Keratinocyte (primary cell): ENCODE results near the gene SLC5A1. TPM values are rescaled to one million over a fixed set of nuclear protein-coding genes. Genes with fewer than 3 reads are reported as not detected.

ENCODE experiments used
- DNase-seq: peaks from one replicate; pipeline ENCODE4 v3.0.0-alpha.2; 2011; ENCODE audit warnings: low read depth, missing footprints, low spot score
- FAIRE-seq: peaks from 2 replicates; lab custom pipeline; 2011; peaks lifted over from hg19 to GRCh38; lab: Jason Lieb, UNC
- H2AFZ ChIP-seq: 2 replicates; pipeline ENCODE4 v1.6.0; 2012; ENCODE audit warnings: low read length, control low read depth, inconsistent platforms; ENCODE audit not compliant: control insufficient read depth
- H3K27ac ChIP-seq: 2 replicates; pipeline ENCODE4 v1.5.1; 2011; ENCODE audit warnings: low read length; ENCODE audit not compliant: control insufficient read depth, insufficient read depth
- H3K27me3 ChIP-seq: 3 replicates; pipeline ENCODE4 v1.6.0; 2011; ENCODE audit warnings: low read length; ENCODE audit not compliant: control insufficient read depth, insufficient read depth; ENCODE audit errors: extremely low read depth
- H3K36me3 ChIP-seq, 2 experiments: 2 replicates in 1 of 2; 3 replicates in 1 of 2; pipeline ENCODE4 v1.5.1; 2011; ENCODE audit warnings: low read length in 2 of 2, mild to moderate bottlenecking in 1 of 2; ENCODE audit not compliant: control insufficient read depth in 2 of 2, insufficient read depth in 2 of 2; ENCODE audit errors: extremely low read depth in 1 of 2
- H3K4me1 ChIP-seq: 3 replicates; pipeline ENCODE4 v1.5.1; 2011; ENCODE audit warnings: low read length; ENCODE audit not compliant: control insufficient read depth, insufficient read depth; ENCODE audit errors: extremely low read depth
- H3K4me2 ChIP-seq: 3 replicates; pipeline ENCODE4 v1.6.0; 2011; ENCODE audit warnings: low read depth, low read length; ENCODE audit not compliant: control insufficient read depth, insufficient read depth; ENCODE audit errors: extremely low read depth
- H3K4me3 ChIP-seq, 3 experiments: fragments of 200-600 bp in 1 of 3; sonication (generic) in 1 of 3; 2 replicates in 2 of 3; 3 replicates in 1 of 3; pipeline ENCODE4 v1.5.1; 2011 to 2016; ENCODE audit warnings: low read length in 3 of 3, mild to moderate bottlenecking in 3 of 3, control low read depth in 2 of 3, inconsistent platforms in 1 of 3, low read depth in 1 of 3, mixed read lengths in 1 of 3, mixed run types in 1 of 3, moderate library complexity in 1 of 3; ENCODE audit not compliant: control insufficient read depth in 2 of 3, insufficient read depth in 2 of 3; ENCODE audit errors: extremely low read depth in 1 of 3
- H3K79me2 ChIP-seq: 2 replicates; pipeline ENCODE4 v1.6.0; 2012; ENCODE audit warnings: low read length; ENCODE audit not compliant: control insufficient read depth, insufficient read depth
- H3K9ac ChIP-seq: 3 replicates; pipeline ENCODE4 v1.6.0; 2011; ENCODE audit warnings: low read length; ENCODE audit not compliant: control insufficient read depth, insufficient read depth; ENCODE audit errors: extremely low read depth
- H3K9me1 ChIP-seq: 3 replicates; pipeline ENCODE4 v1.6.0; 2011; ENCODE audit warnings: low read length; ENCODE audit not compliant: control insufficient read depth, insufficient read depth; ENCODE audit errors: extremely low read depth
- H3K9me3 ChIP-seq: 2 replicates; pipeline ENCODE4 v1.5.1; 2012; ENCODE audit warnings: low read depth, low read length; ENCODE audit not compliant: control insufficient read depth
- H4K20me1 ChIP-seq: 3 replicates; pipeline ENCODE4 v1.6.0; 2011; ENCODE audit warnings: low read length; ENCODE audit not compliant: control insufficient read depth, insufficient read depth; ENCODE audit errors: extremely low read depth
- EZH2 ChIP-seq: IDR thresholded peaks from one replicate; pipeline ENCODE4 v1.6.1; 2012; ENCODE audit warnings: inconsistent platforms, mild to moderate bottlenecking, low read length, moderate library complexity
- dilution Hi-C: fragments of 300-500 bp; cut with MboI; formaldehyde crosslinking; loops from one replicate; pipeline ENCODE4 v1.7.0; 2020; ENCODE audit warnings: low sequenced_read_pairs; ENCODE audit not compliant: extremely low pct_ligation_motif_present
- polyA plus RNA-seq, 5 experiments: library from polyadenylated mRNA; depleted of rRNA in 3 of 5; stranded (reverse) in 3 of 5; stranded (forward) in 1 of 5; unstranded in 1 of 5; fragments of >200 nt; gene quantifications; 1 replicate in 1 of 5; 2 replicates in 3 of 5; 3 replicates in 1 of 5; pipeline versions ENCODE4 v1.2.1 to v1.2.3, GENCODE V29; 2011 to 2012; ENCODE audit warnings: missing spikeins in 2 of 5, low read depth in 1 of 5, low replicate concordance in 1 of 5
- TF ChIP-seq, protein P1 (sequence below), 3 experiments: IDR thresholded peaks in 1 of 3; conservative IDR thresholded peaks in 1 of 3; optimal IDR thresholded peaks in 1 of 3; 2 replicates in 2 of 3; 3 replicates in 1 of 3; pipeline versions ENCODE3 to v1.5.1; 2011; ENCODE audit warnings: low read length in 3 of 3, mild to moderate bottlenecking in 3 of 3, moderate library complexity in 2 of 3, control low read depth in 1 of 3, inconsistent platforms in 1 of 3; ENCODE audit not compliant: insufficient read depth in 2 of 3; ENCODE audit errors: extremely low read depth in 1 of 3

Gene SLC5A1
- polyA plus RNA-seq, 1 donor (not counting 4 experiments of a cell fraction or from before 2014, with no cell fraction given): 2.0 TPM

DNA sequence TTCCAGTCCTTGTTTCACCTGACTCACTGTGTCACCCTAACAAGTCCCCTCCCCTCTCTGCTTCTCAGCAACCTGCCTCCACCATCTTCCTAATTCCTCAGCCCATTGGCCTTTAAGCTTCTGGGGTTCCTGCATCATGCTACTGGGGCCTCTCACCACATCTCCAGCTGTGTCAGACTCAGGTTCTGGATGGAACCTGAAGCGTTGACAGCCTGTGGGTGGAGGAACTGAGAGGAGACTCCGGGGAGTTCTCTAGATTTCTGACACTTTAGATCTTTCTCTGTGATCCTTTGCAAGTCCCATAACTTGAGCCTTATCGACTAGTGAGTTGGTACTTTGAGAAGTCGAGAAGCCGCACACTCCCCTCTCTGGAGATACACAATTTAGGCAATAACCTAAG is 11.6 kb upstream of the SLC5A1 start:
- FAIRE-seq (no peak), DNase-seq (no peak)
- H3K79me2 ChIP-seq: no peaks in the 10 kb centered on the region
- no peak overlapping the region for H2AFZ ChIP-seq
- H3K27me3 ChIP-seq: peaks cover 3% of the 10 kb centered on the region
- dilution Hi-C loops: no loop called here
- H3K27ac ChIP-seq: no peak overlapping the region
- no peak overlapping the region for H3K4me2 ChIP-seq
- no peaks in the 10 kb centered on the region for H3K4me1 ChIP-seq
- no peak overlapping the region for H3K4me3 ChIP-seq
- H3K9me1 ChIP-seq: no peaks in the 10 kb centered on the region
- H4K20me1 ChIP-seq: no peaks in the 10 kb centered on the region
- H3K9me3 ChIP-seq: no peaks in the 10 kb centered on the region
- no peak overlapping the region for H3K9ac ChIP-seq
- TF ChIP-seq EZH2: no peak
- TF ChIP-seq, protein P1, sequence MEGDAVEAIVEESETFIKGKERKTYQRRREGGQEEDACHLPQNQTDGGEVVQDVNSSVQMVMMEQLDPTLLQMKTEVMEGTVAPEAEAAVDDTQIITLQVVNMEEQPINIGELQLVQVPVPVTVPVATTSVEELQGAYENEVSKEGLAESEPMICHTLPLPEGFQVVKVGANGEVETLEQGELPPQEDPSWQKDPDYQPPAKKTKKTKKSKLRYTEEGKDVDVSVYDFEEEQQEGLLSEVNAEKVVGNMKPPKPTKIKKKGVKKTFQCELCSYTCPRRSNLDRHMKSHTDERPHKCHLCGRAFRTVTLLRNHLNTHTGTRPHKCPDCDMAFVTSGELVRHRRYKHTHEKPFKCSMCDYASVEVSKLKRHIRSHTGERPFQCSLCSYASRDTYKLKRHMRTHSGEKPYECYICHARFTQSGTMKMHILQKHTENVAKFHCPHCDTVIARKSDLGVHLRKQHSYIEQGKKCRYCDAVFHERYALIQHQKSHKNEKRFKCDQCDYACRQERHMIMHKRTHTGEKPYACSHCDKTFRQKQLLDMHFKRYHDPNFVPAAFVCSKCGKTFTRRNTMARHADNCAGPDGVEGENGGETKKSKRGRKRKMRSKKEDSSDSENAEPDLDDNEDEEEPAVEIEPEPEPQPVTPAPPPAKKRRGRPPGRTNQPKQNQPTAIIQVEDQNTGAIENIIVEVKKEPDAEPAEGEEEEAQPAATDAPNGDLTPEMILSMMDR (optimal IDR thresholded peaks at IDR 0.05 in 1 of 3, IDR thresholded peaks at IDR 0.05 in 1 of 3, conservative IDR thresholded peaks at IDR 0.05 in 1 of 3; ENCODE audit: extremely low read depth in 1 of 3, insufficient read depth in 2 of 3, low read length in 3 of 3): no peak
- H3K36me3 ChIP-seq: no peaks in the 10 kb centered on the region

DNA sequence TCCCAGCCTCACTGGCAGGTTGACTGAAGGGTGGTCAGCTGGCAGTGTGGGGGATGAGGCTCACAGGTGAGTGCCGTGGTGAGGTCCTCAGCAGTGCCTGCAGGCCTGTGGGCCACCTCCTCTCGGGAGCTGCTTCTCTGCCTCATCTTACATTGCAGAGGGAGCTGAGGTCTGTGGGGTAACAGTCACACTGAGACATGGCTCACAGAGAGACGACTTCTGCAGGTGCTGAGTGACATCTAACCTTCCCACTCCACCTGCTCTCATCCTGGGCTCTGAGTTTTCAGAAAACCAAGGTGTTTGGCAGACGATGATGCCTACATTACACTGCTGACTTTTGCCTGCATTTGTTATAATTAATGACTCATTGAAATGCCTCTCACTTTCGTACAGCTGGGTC is 8.8 kb upstream of the SLC5A1 start:
- FAIRE-seq (no peak), DNase-seq (no peak)
- H3K4me3 ChIP-seq: no peak overlapping the region
- dilution Hi-C loops: no loop called here
- H3K4me2 ChIP-seq: no peak overlapping the region
- no peaks in the 10 kb centered on the region for H3K9me3 ChIP-seq
- H3K9ac ChIP-seq: no peak overlapping the region
- no peaks in the 10 kb centered on the region for H3K9me1 ChIP-seq
- H3K27ac ChIP-seq: no peak overlapping the region
- H2AFZ ChIP-seq: no peak overlapping the region
- TF ChIP-seq, protein P1 (optimal IDR thresholded peaks at IDR 0.05 in 1 of 3, IDR thresholded peaks at IDR 0.05 in 1 of 3, conservative IDR thresholded peaks at IDR 0.05 in 1 of 3; ENCODE audit: extremely low read depth in 1 of 3, insufficient read depth in 2 of 3, low read length in 3 of 3): no peak
- TF ChIP-seq EZH2: no peak
- H3K27me3 ChIP-seq: peaks cover 3% of the 10 kb centered on the region
- no peaks in the 10 kb centered on the region for H4K20me1 ChIP-seq
- H3K4me1 ChIP-seq: no peaks in the 10 kb centered on the region
- no peaks in the 10 kb centered on the region for H3K36me3 ChIP-seq
- no peaks in the 10 kb centered on the region for H3K79me2 ChIP-seq
